DOHH2 (cell line): Measurements from ENCODE around the gene ANTXR2.

Experiments
- H3F3A ChIP-seq: fragments of 200-600 bp; sonication (generic), shearing (Covaris generic); 2 replicates; pipeline ENCODE4 v1.6.0; 2016; ENCODE audit warnings: antibody characterized with exemption, mild to moderate bottlenecking; ENCODE audit not compliant: control insufficient read depth, insufficient read depth
- H3K27ac ChIP-seq: fragments of 200-600 bp; sonication (generic); 2 replicates; pipeline ENCODE4 v1.5.1; 2014; ENCODE audit warnings: low read depth, mild to moderate bottlenecking, low read length, moderate library complexity
- H3K27me3 ChIP-seq: fragments of 200-600 bp; sonication (generic); 2 replicates; pipeline ENCODE4 v1.6.1; 2014; ENCODE audit warnings: mild to moderate bottlenecking, low read length, mixed read lengths; ENCODE audit not compliant: control insufficient read depth
- H3K36me3 ChIP-seq: fragments of 200-600 bp; sonication (generic); 2 replicates; pipeline ENCODE4 v1.6.1; 2014; ENCODE audit warnings: mild to moderate bottlenecking, low read length, moderate library complexity, mixed read lengths; ENCODE audit not compliant: control insufficient read depth
- H3K4me1 ChIP-seq: fragments of 200-600 bp; sonication (generic); 2 replicates; pipeline ENCODE4 v1.6.1; 2014; ENCODE audit warnings: mild to moderate bottlenecking, low read length, mixed read lengths; ENCODE audit not compliant: control insufficient read depth
- H3K4me2 ChIP-seq: fragments of 200-600 bp; sonication (generic); 2 replicates; pipeline ENCODE4 v1.6.0; 2014; ENCODE audit warnings: mild to moderate bottlenecking, low read length, moderate library complexity
- H3K4me3 ChIP-seq: fragments of 200-600 bp; sonication (generic); 2 replicates; pipeline ENCODE4 v1.5.1; 2014; ENCODE audit warnings: mild to moderate bottlenecking, low read length, mixed read lengths
- H3K79me2 ChIP-seq: fragments of 200-600 bp; sonication (generic); 2 replicates; pipeline ENCODE4 v1.6.1; 2014; ENCODE audit warnings: mild to moderate bottlenecking, low read length, mixed read lengths; ENCODE audit not compliant: control insufficient read depth
- H3K9me2 ChIP-seq: fragments of 200-600 bp; sonication (generic); replicated peaks from 2 replicates; pipeline ENCODE4 v1.6.1; 2014; ENCODE audit warnings: mild to moderate bottlenecking, low read length, mixed read lengths; ENCODE audit not compliant: control insufficient read depth
- H3K9me3 ChIP-seq: fragments of 200-600 bp; sonication (generic); 2 replicates; pipeline ENCODE4 v1.6.1; 2014; ENCODE audit warnings: antibody characterized with exemption, low read length, mixed read lengths; ENCODE audit not compliant: control insufficient read depth, insufficient read depth
- H4K20me1 ChIP-seq: fragments of 200-600 bp; sonication (generic); 2 replicates; pipeline ENCODE4 v1.6.0; 2014; ENCODE audit warnings: low read depth, mild to moderate bottlenecking, antibody characterized with exemption, low read length, moderate library complexity; ENCODE audit not compliant: control insufficient read depth, insufficient read depth
- EZH2phosphoT487 ChIP-seq: fragments of 200-600 bp; sonication (generic); IDR thresholded peaks from 2 replicates; pipeline ENCODE4 v1.6.1; 2017; ENCODE audit warnings: borderline replicate concordance, mild to moderate bottlenecking, antibody characterized with exemption, low read length, moderate library complexity, mixed read lengths
- TF ChIP-seq, protein P1 (sequence below): fragments of 200-600 bp; sonication (generic); IDR thresholded peaks from one replicate; pipeline ENCODE4 v1.5.1; 2014; ENCODE audit warnings: antibody characterized with exemption, mild to moderate bottlenecking, low read depth, low read length; ENCODE audit not compliant: poor library complexity, severe bottlenecking

The ANTXR2 gene

DNA sequence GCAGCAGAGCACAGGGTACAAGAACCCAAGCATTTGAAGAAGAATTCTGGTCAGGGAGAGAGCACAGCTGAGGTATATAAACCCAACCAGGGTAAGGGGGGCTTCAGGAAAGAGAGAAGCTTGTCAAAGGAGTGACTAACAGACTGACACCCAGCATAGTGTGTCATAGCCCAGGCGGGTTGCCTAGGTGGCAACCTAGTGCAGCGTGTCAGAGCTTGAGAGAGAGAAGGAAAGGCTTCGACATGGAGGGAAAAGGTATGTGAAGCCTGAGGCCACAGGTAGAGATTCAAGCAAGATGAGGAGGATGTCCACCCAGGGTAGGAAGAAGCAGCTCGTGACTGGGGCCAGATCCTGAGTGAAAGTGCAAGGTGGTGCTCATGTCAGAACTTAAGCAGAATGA lies 8.5 kb upstream of the ANTXR2 start:
- H3K9me2 ChIP-seq = no peaks in the 10 kb centered on the region
- no peaks in the 10 kb centered on the region for H3F3A ChIP-seq
- no peak overlapping the region for H3K4me2 ChIP-seq
- H3K4me3 ChIP-seq = no peak overlapping the region
- TF ChIP-seq, protein P1, sequence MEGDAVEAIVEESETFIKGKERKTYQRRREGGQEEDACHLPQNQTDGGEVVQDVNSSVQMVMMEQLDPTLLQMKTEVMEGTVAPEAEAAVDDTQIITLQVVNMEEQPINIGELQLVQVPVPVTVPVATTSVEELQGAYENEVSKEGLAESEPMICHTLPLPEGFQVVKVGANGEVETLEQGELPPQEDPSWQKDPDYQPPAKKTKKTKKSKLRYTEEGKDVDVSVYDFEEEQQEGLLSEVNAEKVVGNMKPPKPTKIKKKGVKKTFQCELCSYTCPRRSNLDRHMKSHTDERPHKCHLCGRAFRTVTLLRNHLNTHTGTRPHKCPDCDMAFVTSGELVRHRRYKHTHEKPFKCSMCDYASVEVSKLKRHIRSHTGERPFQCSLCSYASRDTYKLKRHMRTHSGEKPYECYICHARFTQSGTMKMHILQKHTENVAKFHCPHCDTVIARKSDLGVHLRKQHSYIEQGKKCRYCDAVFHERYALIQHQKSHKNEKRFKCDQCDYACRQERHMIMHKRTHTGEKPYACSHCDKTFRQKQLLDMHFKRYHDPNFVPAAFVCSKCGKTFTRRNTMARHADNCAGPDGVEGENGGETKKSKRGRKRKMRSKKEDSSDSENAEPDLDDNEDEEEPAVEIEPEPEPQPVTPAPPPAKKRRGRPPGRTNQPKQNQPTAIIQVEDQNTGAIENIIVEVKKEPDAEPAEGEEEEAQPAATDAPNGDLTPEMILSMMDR = no peak
- no peak for TF ChIP-seq EZH2phosphoT487
- H3K79me2 ChIP-seq = no peaks in the 10 kb centered on the region
- H3K36me3 ChIP-seq = no peaks in the 10 kb centered on the region
- H3K9me3 ChIP-seq = no peaks in the 10 kb centered on the region
- peaks cover 6% of the 10 kb centered on the region for H3K27me3 ChIP-seq
- no peak overlapping the region for H3K27ac ChIP-seq
- H4K20me1 ChIP-seq = no peaks in the 10 kb centered on the region
- no peaks in the 10 kb centered on the region for H3K4me1 ChIP-seq

GRCh38 chr4:80079255-80079923 lies 6.4 kb upstream of the ANTXR2 start:
- Histone ChIP-seq H3K4me3 (no peak overlapping the region), H3K27me3 (no peaks in the 10 kb centered on the region), H3K9me3 (no peaks in the 10 kb centered on the region), H3K4me1 (no peaks in the 10 kb centered on the region), H3K4me2 (no peak overlapping the region), H3K36me3 (no peaks in the 10 kb centered on the region), H3K9me2 (no peaks in the 10 kb centered on the region), H3F3A (no peaks in the 10 kb centered on the region), H3K79me2 (no peaks in the 10 kb centered on the region), H4K20me1 (no peaks in the 10 kb centered on the region), H3K27ac (no peak overlapping the region)
- TF ChIP-seq EZH2phosphoT487 = no peak

- no peak overlapping the region for H3K27ac ChIP-seq
- H3K36me3 ChIP-seq = no peaks in the 10 kb centered on the region
- H3K27me3 ChIP-seq = no peaks in the 10 kb centered on the region
- H3K9me3 ChIP-seq = no peaks in the 10 kb centered on the region
- no peak overlapping the region for H3K4me3 ChIP-seq
- H3K4me1 ChIP-seq = peaks cover 6% of the 10 kb centered on the region
- H4K20me1 ChIP-seq = no peaks in the 10 kb centered on the region
- H3K79me2 ChIP-seq = no peaks in the 10 kb centered on the region
- no peak overlapping the region for H3K4me2 ChIP-seq
- TF ChIP-seq, protein P1 = no peak
- no peak for TF ChIP-seq EZH2phosphoT487
- no peaks in the 10 kb centered on the region for H3K9me2 ChIP-seq
- H3F3A ChIP-seq = no peaks in the 10 kb centered on the region
Observed at GRCh38 chr4:80078346-80079092, 5.5 kb upstream of the ANTXR2 start.

DNA sequence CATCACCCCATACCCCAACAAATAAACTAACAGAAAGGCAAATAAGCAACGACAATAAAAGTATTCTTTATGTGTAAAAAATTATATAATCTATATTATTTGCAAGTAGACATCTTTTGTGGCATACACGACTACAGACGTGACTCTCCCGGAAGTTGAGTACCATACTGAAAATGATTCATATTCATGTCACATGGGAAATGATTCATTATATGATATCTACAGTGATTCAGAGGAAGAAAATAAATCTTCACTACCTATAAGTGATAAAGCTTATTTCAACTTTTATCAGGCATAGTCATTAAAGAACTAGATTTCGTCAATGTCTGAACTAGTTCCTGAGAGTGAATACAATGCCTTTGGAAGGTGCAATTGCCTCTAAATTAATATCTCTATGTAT lies 4.6 kb upstream of the ANTXR2 start:
- Histone ChIP-seq H3K27me3 (peaks cover under 1% of the 10 kb centered on the region), H4K20me1 (no peaks in the 10 kb centered on the region), H3K79me2 (no peaks in the 10 kb centered on the region), H3F3A (no peaks in the 10 kb centered on the region), H3K36me3 (no peaks in the 10 kb centered on the region), H3K4me1 (peaks cover 15% of the 10 kb centered on the region), H3K27ac (no peak overlapping the region), H3K4me3 (no peak overlapping the region), H3K9me3 (no peaks in the 10 kb centered on the region), H3K4me2 (no peak overlapping the region), H3K9me2 (no peaks in the 10 kb centered on the region)
- TF ChIP-seq EZH2phosphoT487 = no peak
- TF ChIP-seq, protein P1 = no peak
